ENCODE measurements around the gene KCNG2.

Gene KCNG2

DNA sequence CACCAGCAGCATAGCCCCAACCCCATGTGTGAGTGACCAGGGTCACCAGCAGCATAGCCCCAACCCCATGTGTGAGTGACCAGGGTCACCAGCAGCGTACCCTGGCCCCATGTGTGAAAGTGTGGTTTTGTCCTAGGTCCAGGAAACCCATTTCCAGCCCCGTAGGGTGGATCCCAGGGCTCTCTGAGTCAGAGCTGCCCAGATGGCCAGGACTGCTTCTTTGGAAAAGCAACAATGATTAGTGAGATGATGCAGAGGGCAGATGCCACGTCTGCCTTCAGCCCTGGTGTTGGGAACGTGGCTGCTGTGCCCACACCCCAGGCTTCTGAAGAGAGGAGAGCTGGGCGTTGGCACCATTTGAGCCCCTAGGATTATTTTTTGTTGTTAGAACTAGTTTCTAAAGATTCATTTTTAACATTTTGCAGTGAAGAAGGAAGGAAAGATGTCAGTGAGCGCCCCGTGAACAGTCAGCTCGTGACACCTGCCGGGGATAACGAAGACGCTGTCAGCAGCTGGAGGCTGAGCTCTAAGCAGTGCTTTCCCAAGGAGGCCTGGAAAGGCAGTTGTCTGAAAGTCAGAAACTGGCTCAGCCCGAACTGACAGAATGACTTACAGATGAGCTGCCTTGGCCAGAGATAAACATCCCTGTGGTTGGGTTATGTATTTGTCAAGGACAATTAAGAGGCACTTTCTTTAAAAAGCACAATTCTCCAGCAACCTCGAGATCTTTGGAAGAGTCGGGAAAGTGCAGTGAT, 32.1 kb upstream of the KCNG2 start:
- Histone ChIP-seq H4K20me1 (ENCODE audit: insufficient read depth, low read length, poor library complexity, severe bottlenecking) (no peaks in the 10 kb centered on the region), H3K4me2 (ENCODE audit: low read depth, low read length, poor library complexity, severe bottlenecking) (no peak overlapping the region), H3K9me2 (replicated peaks; ENCODE audit: low read depth, low read length) (no peaks in the 10 kb centered on the region), H2AFZ (ENCODE audit: low read length) (no peak overlapping the region), H3K4me3 (ENCODE audit: low read length, poor library complexity, severe bottlenecking) (no peak overlapping the region), H3K9ac (ENCODE audit: low read depth, low read length, poor library complexity, severe bottlenecking) (no peak overlapping the region), H3K79me2 (ENCODE audit: insufficient read depth, low read length) (no peaks in the 10 kb centered on the region), H3F3A (ENCODE audit: low read depth) (no peaks in the 10 kb centered on the region), H3K36me3 (ENCODE audit: insufficient read depth, low read length) (no peaks in the 10 kb centered on the region), H3K4me1 (ENCODE audit: insufficient read depth, low read length, poor library complexity, severe bottlenecking) (no peaks in the 10 kb centered on the region), H3K9me3 (ENCODE audit: insufficient read depth, low read depth, low read length) (peaks cover 31% of the 10 kb centered on the region; the same call in 1 of the 2 replicates), H3K27me3 (ENCODE audit: insufficient read depth, low read length, poor library complexity, severe bottlenecking) (no peaks in the 10 kb centered on the region)
- no peak for TF ChIP-seq CTCF (conservative IDR thresholded peaks at IDR 0.05; ENCODE audit: low read length)

DNA sequence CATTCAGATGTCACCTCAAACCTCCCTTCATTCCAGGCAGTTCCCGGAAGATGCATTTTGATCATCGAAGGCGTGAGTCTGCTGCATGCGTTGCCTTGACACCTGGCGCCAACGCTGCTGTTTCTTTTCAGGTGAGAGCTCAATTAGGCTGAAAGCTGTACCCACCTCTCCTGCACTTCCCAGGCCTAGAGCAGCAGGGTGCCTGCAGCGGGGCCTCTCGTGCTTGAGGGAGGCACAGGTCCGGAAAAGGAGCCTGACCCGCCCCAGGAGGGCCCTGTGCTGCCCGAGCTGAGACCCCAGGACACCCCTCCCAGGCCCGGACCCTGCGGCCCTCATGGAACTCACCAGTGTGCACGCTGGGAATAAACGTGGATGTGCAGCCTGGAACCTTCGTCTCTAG, 31.4 kb upstream of the KCNG2 start:
- no peaks in the 10 kb centered on the region for H3K9me2 ChIP-seq (replicated peaks; ENCODE audit: low read depth, low read length)
- H3K4me3 ChIP-seq (ENCODE audit: low read length, poor library complexity, severe bottlenecking), result no peak overlapping the region
- no peaks in the 10 kb centered on the region for H3K36me3 ChIP-seq (ENCODE audit: insufficient read depth, low read length)
- peaks cover 31% of the 10 kb centered on the region; the same call in 1 of the 2 replicates for H3K9me3 ChIP-seq (ENCODE audit: insufficient read depth, low read depth, low read length)
- no peak overlapping the region for H2AFZ ChIP-seq (ENCODE audit: low read length)
- no peaks in the 10 kb centered on the region for H4K20me1 ChIP-seq (ENCODE audit: insufficient read depth, low read length, poor library complexity, severe bottlenecking)
- no peak overlapping the region for H3K9ac ChIP-seq (ENCODE audit: low read depth, low read length, poor library complexity, severe bottlenecking)
- no peak overlapping the region for H3K4me2 ChIP-seq (ENCODE audit: low read depth, low read length, poor library complexity, severe bottlenecking)
- no peaks in the 10 kb centered on the region for H3K4me1 ChIP-seq (ENCODE audit: insufficient read depth, low read length, poor library complexity, severe bottlenecking)
- no peaks in the 10 kb centered on the region for H3K27me3 ChIP-seq (ENCODE audit: insufficient read depth, low read length, poor library complexity, severe bottlenecking)
- TF ChIP-seq CTCF (conservative IDR thresholded peaks at IDR 0.05; ENCODE audit: low read length) (no peak), EZH2phosphoT487 (IDR thresholded peaks at IDR 0.05; ENCODE audit: borderline replicate concordance) (no peak)
- H3K79me2 ChIP-seq (ENCODE audit: insufficient read depth, low read length), result no peaks in the 10 kb centered on the region
- no peaks in the 10 kb centered on the region for H3F3A ChIP-seq (ENCODE audit: low read depth)

GRCh38 chr18:79768745-79769144, 29.0 kb upstream of the KCNG2 start:
- H3K4me3 ChIP-seq (ENCODE audit: low read length, poor library complexity, severe bottlenecking), result no peak overlapping the region
- H3F3A ChIP-seq (ENCODE audit: low read depth), result no peaks in the 10 kb centered on the region
- no peaks in the 10 kb centered on the region for H3K27me3 ChIP-seq (ENCODE audit: insufficient read depth, low read length, poor library complexity, severe bottlenecking)
- H4K20me1 ChIP-seq (ENCODE audit: insufficient read depth, low read length, poor library complexity, severe bottlenecking), result no peaks in the 10 kb centered on the region
- H2AFZ ChIP-seq (ENCODE audit: low read length), result no peak overlapping the region
- H3K9me3 ChIP-seq (ENCODE audit: insufficient read depth, low read depth, low read length), result peaks cover 41% of the 10 kb centered on the region; the same call in 1 of the 2 replicates
- H3K9ac ChIP-seq (ENCODE audit: low read depth, low read length, poor library complexity, severe bottlenecking), result no peak overlapping the region
- no peaks in the 10 kb centered on the region for H3K9me2 ChIP-seq (replicated peaks; ENCODE audit: low read depth, low read length)
- no peak overlapping the region for H3K4me2 ChIP-seq (ENCODE audit: low read depth, low read length, poor library complexity, severe bottlenecking)
- no peaks in the 10 kb centered on the region for H3K36me3 ChIP-seq (ENCODE audit: insufficient read depth, low read length)
- H3K79me2 ChIP-seq (ENCODE audit: insufficient read depth, low read length), result no peaks in the 10 kb centered on the region
- no peaks in the 10 kb centered on the region for H3K4me1 ChIP-seq (ENCODE audit: insufficient read depth, low read length, poor library complexity, severe bottlenecking)
- TF ChIP-seq EZH2phosphoT487 (IDR thresholded peaks at IDR 0.05; ENCODE audit: borderline replicate concordance) (no peak), CTCF (conservative IDR thresholded peaks at IDR 0.05; ENCODE audit: low read length) (no peak)

Data from Loucy (cell line).